Measurements from ENCODE around the gene GABRR3. TPM values are rescaled to one million over a fixed set of nuclear protein-coding genes. Genes with fewer than 3 reads are reported as not detected.

The GABRR3 gene
- total RNA-seq, 2 donors from 2014 or later = not detected

- peaks cover 19% of the 10 kb centered on the region for H3K27me3 Mint-ChIP-seq
- H3K36me3 Mint-ChIP-seq (ENCODE audit: low read depth) = no peaks in the 10 kb centered on the region
- H3K27ac Mint-ChIP-seq = no peak overlapping the region
- ATAC-seq = no peak
- DNase-seq = no peak
- H3K4me3 Mint-ChIP-seq = no peak overlapping the region
- peaks cover 12% of the 10 kb centered on the region for H3K4me1 Mint-ChIP-seq
- H3K9me3 ChIP-seq (ENCODE audit: control insufficient read depth, low read length, poor library complexity, severe bottlenecking) = no peaks in the 10 kb centered on the region
These were observed 40.7 kb downstream of the GABRR3 start for GRCh38 chr3:97994328-97994945.

GRCh38 chr3:97993526-97993925 lies 41.6 kb downstream of the GABRR3 start:
- no peak overlapping the region for H3K4me3 Mint-ChIP-seq
- no peaks in the 10 kb centered on the region for H3K36me3 Mint-ChIP-seq (ENCODE audit: low read depth)

GRCh38 chr3:97992547-97993173 lies 42.5 kb downstream of the GABRR3 start:
- no peak for ATAC-seq
- no peak overlapping the region for H3K4me3 Mint-ChIP-seq
- peaks cover 19% of the 10 kb centered on the region for H3K27me3 Mint-ChIP-seq
- H3K9me3 ChIP-seq (ENCODE audit: control insufficient read depth, low read length, poor library complexity, severe bottlenecking) = no peaks in the 10 kb centered on the region
- no peak for DNase-seq
- peaks cover 12% of the 10 kb centered on the region for H3K4me1 Mint-ChIP-seq
- peak overlapping the region; percentile 37 for H3K27ac Mint-ChIP-seq
- no peaks in the 10 kb centered on the region for H3K36me3 Mint-ChIP-seq (ENCODE audit: low read depth)

More at GRCh38 chr3:97993526-97993925, 41.6 kb downstream of the GABRR3 start:
- peaks cover 12% of the 10 kb centered on the region for H3K4me1 Mint-ChIP-seq
- DNase-seq (no peak), ATAC-seq (no peak)
- peaks cover 19% of the 10 kb centered on the region for H3K27me3 Mint-ChIP-seq
- H3K27ac Mint-ChIP-seq = no peak overlapping the region
- H3K9me3 ChIP-seq (ENCODE audit: control insufficient read depth, low read length, poor library complexity, severe bottlenecking) = no peaks in the 10 kb centered on the region

- H3K9me3 ChIP-seq (ENCODE audit: control insufficient read depth, low read length, poor library complexity, severe bottlenecking) = no peaks in the 10 kb centered on the region
- Mint-ChIP-seq H3K36me3 (ENCODE audit: low read depth) (no peaks in the 10 kb centered on the region), H3K27ac (peak overlapping the region; percentile 84), H3K4me1 (peaks cover 12% of the 10 kb centered on the region), H3K4me3 (peak overlapping the region; percentile 86), H3K27me3 (peaks cover 19% of the 10 kb centered on the region)
- DNase-seq = no peak
- ATAC-seq = peak; percentile 94
These were observed 43.8 kb downstream of the GABRR3 start for GRCh38 chr3:97991293-97991682.

GRCh38 chr3:97990624-97991292 lies 44.4 kb downstream of the GABRR3 start:
- DNase-seq = no peak
- H3K4me3 Mint-ChIP-seq = peak overlapping the region; percentile 86
- H3K27me3 Mint-ChIP-seq = peaks cover 19% of the 10 kb centered on the region
- peaks cover 12% of the 10 kb centered on the region for H3K4me1 Mint-ChIP-seq
- no peaks in the 10 kb centered on the region for H3K36me3 Mint-ChIP-seq (ENCODE audit: low read depth)
- H3K27ac Mint-ChIP-seq = peak overlapping the region; percentile 84
- H3K9me3 ChIP-seq (ENCODE audit: control insufficient read depth, low read length, poor library complexity, severe bottlenecking) = no peaks in the 10 kb centered on the region
- peak; percentile 24 for ATAC-seq

- no peaks in the 10 kb centered on the region for H3K9me3 ChIP-seq (ENCODE audit: control insufficient read depth, low read length, poor library complexity, severe bottlenecking)
- peaks cover 14% of the 10 kb centered on the region for H3K27me3 Mint-ChIP-seq
- H3K4me1 Mint-ChIP-seq = peaks cover 12% of the 10 kb centered on the region
- no peak for ATAC-seq
- DNase-seq = no peak
- no peak overlapping the region for H3K27ac Mint-ChIP-seq
- H3K4me3 Mint-ChIP-seq = no peak overlapping the region
- H3K36me3 Mint-ChIP-seq (ENCODE audit: low read depth) = no peaks in the 10 kb centered on the region
These were observed 46.1 kb downstream of the GABRR3 start for GRCh38 chr3:97988784-97989568.

- Mint-ChIP-seq H3K36me3 (ENCODE audit: low read depth) (no peaks in the 10 kb centered on the region), H3K4me3 (no peak overlapping the region), H3K27me3 (peaks cover 3% of the 10 kb centered on the region), H3K4me1 (peaks cover 9% of the 10 kb centered on the region), H3K27ac (no peak overlapping the region)
- DNase-seq (no peak), ATAC-seq (no peak)
- H3K9me3 ChIP-seq (ENCODE audit: control insufficient read depth, low read length, poor library complexity, severe bottlenecking) = no peaks in the 10 kb centered on the region
These were observed 47.8 kb downstream of the GABRR3 start for GRCh38 chr3:97987306-97987705.

- DNase-seq = no peak
- ATAC-seq = no peak
- no peaks in the 10 kb centered on the region for H3K9me3 ChIP-seq (ENCODE audit: control insufficient read depth, low read length, poor library complexity, severe bottlenecking)
- Mint-ChIP-seq H3K27ac (no peak overlapping the region), H3K36me3 (ENCODE audit: low read depth) (no peaks in the 10 kb centered on the region), H3K4me1 (peaks cover 5% of the 10 kb centered on the region), H3K4me3 (no peak overlapping the region), H3K27me3 (peaks cover 7% of the 10 kb centered on the region)
These were observed 51.1 kb downstream of the GABRR3 start for GRCh38 chr3:97983933-97984491.

GRCh38 chr3:97981886-97982285 lies 53.2 kb downstream of the GABRR3 start:
- no peak for DNase-seq
- Mint-ChIP-seq H3K4me1 (peaks cover 5% of the 10 kb centered on the region), H3K27me3 (peaks cover 7% of the 10 kb centered on the region), H3K27ac (peak overlapping the region; percentile 41), H3K36me3 (ENCODE audit: low read depth) (no peaks in the 10 kb centered on the region), H3K4me3 (no peak overlapping the region)
- H3K9me3 ChIP-seq (ENCODE audit: control insufficient read depth, low read length, poor library complexity, severe bottlenecking) = no peaks in the 10 kb centered on the region
- no peak for ATAC-seq

GRCh38 chr3:97979610-97980009 lies 55.5 kb downstream of the GABRR3 start:
- DNase-seq (no peak), ATAC-seq (no peak)
- no peak overlapping the region for H3K4me3 Mint-ChIP-seq
- H3K4me1 Mint-ChIP-seq = peaks cover 10% of the 10 kb centered on the region
- H3K9me3 ChIP-seq (ENCODE audit: control insufficient read depth, low read length, poor library complexity, severe bottlenecking) = no peaks in the 10 kb centered on the region
- H3K36me3 Mint-ChIP-seq (ENCODE audit: low read depth) = no peaks in the 10 kb centered on the region
- H3K27me3 Mint-ChIP-seq = peaks cover 7% of the 10 kb centered on the region
- H3K27ac Mint-ChIP-seq = no peak overlapping the region

GRCh38 chr3:97975466-97975865 lies 59.6 kb downstream of the GABRR3 start:
- Mint-ChIP-seq H3K4me3 (no peak overlapping the region), H3K27me3 (no peaks in the 10 kb centered on the region), H3K36me3 (ENCODE audit: low read depth) (no peaks in the 10 kb centered on the region), H3K27ac (no peak overlapping the region), H3K4me1 (peaks cover 23% of the 10 kb centered on the region)
- DNase-seq (no peak), ATAC-seq (no peak)
- no peaks in the 10 kb centered on the region for H3K9me3 ChIP-seq (ENCODE audit: control insufficient read depth, low read length, poor library complexity, severe bottlenecking)

GRCh38 chr3:97974996-97975395 lies 60.1 kb downstream of the GABRR3 start:
- no peaks in the 10 kb centered on the region for H3K36me3 Mint-ChIP-seq (ENCODE audit: low read depth)
- DNase-seq (no peak), ATAC-seq (no peak)
- H3K27ac Mint-ChIP-seq = no peak overlapping the region
- H3K4me3 Mint-ChIP-seq = no peak overlapping the region
- H3K27me3 Mint-ChIP-seq = no peaks in the 10 kb centered on the region
- H3K9me3 ChIP-seq (ENCODE audit: control insufficient read depth, low read length, poor library complexity, severe bottlenecking) = no peaks in the 10 kb centered on the region
- peaks cover 28% of the 10 kb centered on the region for H3K4me1 Mint-ChIP-seq

- H3K4me3 Mint-ChIP-seq = peak overlapping the region; percentile 73
- H3K27me3 Mint-ChIP-seq = no peaks in the 10 kb centered on the region
- DNase-seq (no peak), ATAC-seq (no peak)
- no peaks in the 10 kb centered on the region for H3K9me3 ChIP-seq (ENCODE audit: control insufficient read depth, low read length, poor library complexity, severe bottlenecking)
- H3K36me3 Mint-ChIP-seq (ENCODE audit: low read depth) = no peaks in the 10 kb centered on the region
- H3K4me1 Mint-ChIP-seq = peaks cover 42% of the 10 kb centered on the region
- H3K27ac Mint-ChIP-seq = peak overlapping the region; percentile 67
These were observed 62.1 kb downstream of the GABRR3 start for GRCh38 chr3:97972976-97973375.

All from T-helper 17 cell (primary cell).